HFFc6 (cell line): ENCODE measurements around the gene ZMYND11. TPM values are rescaled to one million over a fixed set of nuclear protein-coding genes. Genes with fewer than 3 reads are reported as not detected.

ENCODE experiments used
- DNase-seq: peaks from one replicate; pipeline ENCODE4 v3.0.0-alpha.2; 2018
- H3K27ac Mint-ChIP-seq: 2 replicates; pipeline ENCODE4 v1.8.0; 2020; ENCODE audit warnings: mild to moderate bottlenecking, mixed read lengths
- H3K27me3 Mint-ChIP-seq: 2 replicates; pipeline ENCODE4 v1.8.0; 2021; ENCODE audit warnings: mild to moderate bottlenecking, moderate library complexity, mixed read lengths; ENCODE audit not compliant: insufficient read depth
- H3K36me3 Mint-ChIP-seq: 2 replicates; pipeline ENCODE4 v1.8.0; 2021; ENCODE audit warnings: low read depth, mixed read lengths
- H3K4me1 Mint-ChIP-seq: 2 replicates; pipeline ENCODE4 v1.8.0; 2020; ENCODE audit warnings: low read depth, mixed read lengths
- H3K4me3 Mint-ChIP-seq: 2 replicates; pipeline ENCODE4 v1.8.0; 2020; ENCODE audit warnings: mild to moderate bottlenecking, moderate library complexity, mixed read lengths
- H3K9me3 Mint-ChIP-seq: 2 replicates; pipeline ENCODE4 v1.8.0; 2020; ENCODE audit warnings: mild to moderate bottlenecking, mixed read lengths
- total RNA-seq, 6 experiments: library from RNA; stranded (reverse); fragmentation: NEBNext Ultra II Directional; extraction: Animal tissue kit (Norgen Biotek cat#: 25700); gene quantifications; 2 replicates in 1 of 6; 3 replicates in 5 of 6; pipeline ENCODE4 v1.2.3, GENCODE V29; 2021
- TF ChIP-seq, protein P1 (sequence below): fragments of 200-600 bp; sonication (generic); IDR thresholded peaks from 2 replicates; pipeline ENCODE4 v1.5.0; 2021; ENCODE audit warnings: antibody characterized with exemption, mild to moderate bottlenecking

ZMYND11 gene
- total RNA-seq, 6 experiments from 2014 or later, result 56.7 to 75.2 (median 65.9) TPM

DNA sequence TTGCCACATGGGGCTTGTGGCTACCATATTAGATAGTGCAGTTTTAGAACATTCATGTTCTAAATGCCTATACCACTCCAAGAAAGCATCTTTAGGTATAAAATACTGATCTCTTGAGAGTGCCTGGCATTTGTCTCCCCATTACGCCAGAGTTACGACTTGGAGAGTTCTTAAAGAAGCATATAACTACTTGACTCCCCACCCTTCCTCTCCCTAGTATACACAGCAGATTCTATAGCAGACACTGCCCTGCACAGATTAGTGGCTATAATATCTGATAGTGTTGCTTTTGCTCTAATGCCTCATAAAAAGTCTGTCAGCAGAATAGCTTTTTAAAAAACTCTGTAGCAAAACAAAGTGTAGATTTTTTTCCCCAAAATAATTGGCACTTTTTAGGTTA lies 90.8 kb downstream of the ZMYND11 start:
- H3K27me3 Mint-ChIP-seq, result no peaks in the 10 kb centered on the region
- H3K4me1 Mint-ChIP-seq, result peaks cover 5% of the 10 kb centered on the region; the same call in 1 of the 2 replicates
- TF ChIP-seq, protein P1, sequence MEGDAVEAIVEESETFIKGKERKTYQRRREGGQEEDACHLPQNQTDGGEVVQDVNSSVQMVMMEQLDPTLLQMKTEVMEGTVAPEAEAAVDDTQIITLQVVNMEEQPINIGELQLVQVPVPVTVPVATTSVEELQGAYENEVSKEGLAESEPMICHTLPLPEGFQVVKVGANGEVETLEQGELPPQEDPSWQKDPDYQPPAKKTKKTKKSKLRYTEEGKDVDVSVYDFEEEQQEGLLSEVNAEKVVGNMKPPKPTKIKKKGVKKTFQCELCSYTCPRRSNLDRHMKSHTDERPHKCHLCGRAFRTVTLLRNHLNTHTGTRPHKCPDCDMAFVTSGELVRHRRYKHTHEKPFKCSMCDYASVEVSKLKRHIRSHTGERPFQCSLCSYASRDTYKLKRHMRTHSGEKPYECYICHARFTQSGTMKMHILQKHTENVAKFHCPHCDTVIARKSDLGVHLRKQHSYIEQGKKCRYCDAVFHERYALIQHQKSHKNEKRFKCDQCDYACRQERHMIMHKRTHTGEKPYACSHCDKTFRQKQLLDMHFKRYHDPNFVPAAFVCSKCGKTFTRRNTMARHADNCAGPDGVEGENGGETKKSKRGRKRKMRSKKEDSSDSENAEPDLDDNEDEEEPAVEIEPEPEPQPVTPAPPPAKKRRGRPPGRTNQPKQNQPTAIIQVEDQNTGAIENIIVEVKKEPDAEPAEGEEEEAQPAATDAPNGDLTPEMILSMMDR, result no peak
- H3K36me3 Mint-ChIP-seq, result no peaks in the 10 kb centered on the region
- no peak overlapping the region for H3K27ac Mint-ChIP-seq
- H3K9me3 Mint-ChIP-seq, result no peaks in the 10 kb centered on the region
- DNase-seq, result no peak
- no peak overlapping the region for H3K4me3 Mint-ChIP-seq

GRCh38 chr10:227014-227413 lies 91.8 kb downstream of the ZMYND11 start:
- H3K9me3 Mint-ChIP-seq, result no peaks in the 10 kb centered on the region
- TF ChIP-seq, protein P1, result no peak
- H3K27me3 Mint-ChIP-seq, result no peaks in the 10 kb centered on the region
- H3K4me3 Mint-ChIP-seq, result no peak overlapping the region
- no peak for DNase-seq
- H3K27ac Mint-ChIP-seq, result no peak overlapping the region
- peaks cover 5% of the 10 kb centered on the region; the same call in 1 of the 2 replicates for H3K4me1 Mint-ChIP-seq
- H3K36me3 Mint-ChIP-seq, result no peaks in the 10 kb centered on the region

DNA sequence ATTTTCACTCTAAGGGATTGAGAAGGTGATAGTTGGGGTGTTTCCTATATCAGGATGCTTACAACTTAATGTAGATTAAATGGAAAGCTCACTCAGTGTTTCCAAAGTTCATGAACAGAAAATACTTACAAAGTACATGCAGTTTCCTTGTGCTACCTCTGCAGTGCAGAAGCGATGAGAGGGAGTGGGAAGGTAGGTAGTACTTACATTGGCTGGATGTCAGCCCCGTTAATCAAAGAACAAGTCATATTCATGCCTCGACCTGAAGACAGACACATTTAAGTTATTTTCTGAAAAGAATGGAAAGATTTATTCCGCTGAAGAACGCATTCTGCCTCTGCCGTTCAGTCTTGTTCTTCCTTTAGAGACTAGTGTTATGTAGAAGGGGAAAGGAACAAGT lies 93.1 kb downstream of the ZMYND11 start:
- no peaks in the 10 kb centered on the region for H3K36me3 Mint-ChIP-seq
- no peaks in the 10 kb centered on the region for H3K27me3 Mint-ChIP-seq
- H3K4me3 Mint-ChIP-seq, result no peak overlapping the region
- H3K27ac Mint-ChIP-seq, result no peak overlapping the region
- H3K4me1 Mint-ChIP-seq, result peaks cover 5% of the 10 kb centered on the region; the same call in 1 of the 2 replicates
- H3K9me3 Mint-ChIP-seq, result no peaks in the 10 kb centered on the region
- no peak for DNase-seq
- TF ChIP-seq, protein P1, result no peak

DNA sequence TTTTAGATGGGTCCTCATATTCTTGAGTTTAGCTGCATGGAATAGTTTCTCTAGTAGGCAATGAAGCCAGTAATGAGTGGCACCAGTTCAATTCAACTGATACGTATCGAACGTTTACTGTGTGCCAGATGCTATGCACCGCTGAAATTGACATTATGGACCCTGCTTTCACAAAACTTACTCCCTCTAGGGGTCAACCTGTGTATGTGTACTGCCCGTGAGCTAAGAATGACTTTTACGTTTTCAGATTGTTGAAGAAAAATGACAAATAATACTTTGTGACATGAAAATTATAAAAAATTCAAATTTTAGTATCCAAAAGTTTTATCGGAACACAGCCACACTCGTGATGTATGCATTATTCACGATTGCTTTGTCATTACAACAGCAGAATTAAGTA lies 95.5 kb downstream of the ZMYND11 start:
- no peak overlapping the region for H3K4me3 Mint-ChIP-seq
- no peak for DNase-seq
- H3K27ac Mint-ChIP-seq, result no peak overlapping the region
- H3K36me3 Mint-ChIP-seq, result no peaks in the 10 kb centered on the region
- TF ChIP-seq, protein P1, result peak; percentile 76
- no peaks in the 10 kb centered on the region for H3K27me3 Mint-ChIP-seq
- no peaks in the 10 kb centered on the region for H3K9me3 Mint-ChIP-seq
- peaks cover 6% of the 10 kb centered on the region for H3K4me1 Mint-ChIP-seq

GRCh38 chr10:232061-232460 lies 96.8 kb downstream of the ZMYND11 start:
- no peaks in the 10 kb centered on the region for H3K36me3 Mint-ChIP-seq
- H3K4me1 Mint-ChIP-seq, result peaks cover 5% of the 10 kb centered on the region
- no peaks in the 10 kb centered on the region for H3K27me3 Mint-ChIP-seq
- no peak overlapping the region for H3K4me3 Mint-ChIP-seq
- DNase-seq, result no peak
- no peak overlapping the region for H3K27ac Mint-ChIP-seq
- TF ChIP-seq, protein P1, result no peak
- no peaks in the 10 kb centered on the region for H3K9me3 Mint-ChIP-seq

GRCh38 chr10:232878-233277 lies 97.6 kb downstream of the ZMYND11 start:
- H3K36me3 Mint-ChIP-seq, result no peaks in the 10 kb centered on the region
- H3K9me3 Mint-ChIP-seq, result no peaks in the 10 kb centered on the region
- no peaks in the 10 kb centered on the region for H3K27me3 Mint-ChIP-seq
- H3K4me1 Mint-ChIP-seq, result peaks cover 4% of the 10 kb centered on the region; the same call in 1 of the 2 replicates
- H3K4me3 Mint-ChIP-seq, result no peak overlapping the region
- TF ChIP-seq, protein P1, result no peak
- no peak overlapping the region for H3K27ac Mint-ChIP-seq
- no peak for DNase-seq
